ENCODE measurements around the gene NR1I2. TPM values are rescaled to one million over a fixed set of nuclear protein-coding genes. Genes with fewer than 3 reads are reported as not detected.

The NR1I2 gene
- total RNA-seq, 4 donors from 2014 or later, result 0.39 to 0.87 TPM; not detected in 2

DNA sequence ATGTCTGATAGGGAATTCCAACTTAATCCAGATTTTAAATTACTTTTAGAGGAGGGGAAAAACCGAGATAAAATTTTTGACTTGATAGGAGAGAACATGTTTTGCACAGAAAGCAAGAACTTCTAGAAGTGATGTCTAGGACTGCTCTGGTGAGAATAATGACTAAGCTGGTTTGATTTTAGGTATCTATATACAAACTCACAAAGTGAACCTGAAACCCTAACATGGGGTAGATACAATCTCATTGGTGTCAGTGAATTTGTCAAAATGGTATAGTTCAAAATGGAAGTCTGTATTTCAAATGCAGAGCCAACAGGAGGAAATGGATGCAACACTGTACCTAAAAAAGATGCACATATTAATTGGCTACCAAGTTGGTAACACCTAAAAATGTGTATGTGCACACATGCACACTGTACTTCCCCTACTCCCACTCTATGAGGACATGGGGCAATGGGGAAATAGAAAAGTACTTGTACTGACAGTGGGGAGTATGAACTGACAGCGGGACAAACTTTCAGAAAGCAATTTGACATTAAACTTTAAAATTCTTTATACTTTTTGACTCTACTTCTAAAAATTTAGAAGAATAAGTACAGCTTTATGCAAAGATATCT is 53.0 kb downstream of the NR1I2 start:
- Histone ChIP-seq H3K4me3 (no peak overlapping the region), H3K27ac (no peak overlapping the region), H3K27me3 (no peaks in the 10 kb centered on the region), H3K36me3 (peaks cover 0 to 11% (median 0%) of the 10 kb centered on the region in 3 donors), H3K9me3 (no peaks in the 10 kb centered on the region), H3K4me1 (no peaks in the 10 kb centered on the region)
- no peak for DNase-seq (ENCODE audit: low spot score in 2 of 2)
- WGBS, 2 donors, result 90 to 94% methylated on average over 2 of the region's 2 CpGs
- TF ChIP-seq, protein P1, sequence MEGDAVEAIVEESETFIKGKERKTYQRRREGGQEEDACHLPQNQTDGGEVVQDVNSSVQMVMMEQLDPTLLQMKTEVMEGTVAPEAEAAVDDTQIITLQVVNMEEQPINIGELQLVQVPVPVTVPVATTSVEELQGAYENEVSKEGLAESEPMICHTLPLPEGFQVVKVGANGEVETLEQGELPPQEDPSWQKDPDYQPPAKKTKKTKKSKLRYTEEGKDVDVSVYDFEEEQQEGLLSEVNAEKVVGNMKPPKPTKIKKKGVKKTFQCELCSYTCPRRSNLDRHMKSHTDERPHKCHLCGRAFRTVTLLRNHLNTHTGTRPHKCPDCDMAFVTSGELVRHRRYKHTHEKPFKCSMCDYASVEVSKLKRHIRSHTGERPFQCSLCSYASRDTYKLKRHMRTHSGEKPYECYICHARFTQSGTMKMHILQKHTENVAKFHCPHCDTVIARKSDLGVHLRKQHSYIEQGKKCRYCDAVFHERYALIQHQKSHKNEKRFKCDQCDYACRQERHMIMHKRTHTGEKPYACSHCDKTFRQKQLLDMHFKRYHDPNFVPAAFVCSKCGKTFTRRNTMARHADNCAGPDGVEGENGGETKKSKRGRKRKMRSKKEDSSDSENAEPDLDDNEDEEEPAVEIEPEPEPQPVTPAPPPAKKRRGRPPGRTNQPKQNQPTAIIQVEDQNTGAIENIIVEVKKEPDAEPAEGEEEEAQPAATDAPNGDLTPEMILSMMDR (IDR thresholded peaks at IDR 0.05), result no peak
- TF ChIP-seq EP300 (IDR thresholded peaks at IDR 0.05) (no peak), POLR2A (IDR thresholded peaks at IDR 0.05) (no peak)

DNA sequence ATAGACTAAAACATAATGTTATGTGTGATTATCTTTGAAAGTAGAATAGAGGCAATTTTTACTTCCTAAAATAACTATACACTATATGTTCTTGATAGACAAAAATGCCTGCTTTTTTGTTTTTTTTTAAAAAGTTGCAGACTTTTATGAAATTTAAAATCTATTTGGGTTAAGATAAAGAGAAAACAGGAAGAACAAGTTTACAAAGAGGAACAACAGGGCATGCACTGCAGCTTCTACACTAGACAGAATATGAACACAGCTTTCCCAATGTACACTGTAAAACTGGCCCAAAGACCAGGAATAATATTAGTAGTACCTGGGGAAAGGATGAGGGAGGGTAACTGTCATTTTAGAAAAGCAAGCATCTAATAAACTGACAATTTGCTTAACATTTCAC is 53.7 kb downstream of the NR1I2 start:
- H3K4me1 ChIP-seq, result no peaks in the 10 kb centered on the region
- H3K4me3 ChIP-seq, result no peak overlapping the region
- TF ChIP-seq POLR2A (IDR thresholded peaks at IDR 0.05), result no peak
- TF ChIP-seq, protein P1 (IDR thresholded peaks at IDR 0.05), result no peak
- no peak for TF ChIP-seq EP300 (IDR thresholded peaks at IDR 0.05)
- H3K27me3 ChIP-seq, result no peaks in the 10 kb centered on the region
- H3K9me3 ChIP-seq, result no peaks in the 10 kb centered on the region
- H3K36me3 ChIP-seq, result peaks cover 0 to 17% (median 0%) of the 10 kb centered on the region in 3 donors
- no peak overlapping the region for H3K27ac ChIP-seq
- no peak for DNase-seq (ENCODE audit: low spot score in 2 of 2)

DNA sequence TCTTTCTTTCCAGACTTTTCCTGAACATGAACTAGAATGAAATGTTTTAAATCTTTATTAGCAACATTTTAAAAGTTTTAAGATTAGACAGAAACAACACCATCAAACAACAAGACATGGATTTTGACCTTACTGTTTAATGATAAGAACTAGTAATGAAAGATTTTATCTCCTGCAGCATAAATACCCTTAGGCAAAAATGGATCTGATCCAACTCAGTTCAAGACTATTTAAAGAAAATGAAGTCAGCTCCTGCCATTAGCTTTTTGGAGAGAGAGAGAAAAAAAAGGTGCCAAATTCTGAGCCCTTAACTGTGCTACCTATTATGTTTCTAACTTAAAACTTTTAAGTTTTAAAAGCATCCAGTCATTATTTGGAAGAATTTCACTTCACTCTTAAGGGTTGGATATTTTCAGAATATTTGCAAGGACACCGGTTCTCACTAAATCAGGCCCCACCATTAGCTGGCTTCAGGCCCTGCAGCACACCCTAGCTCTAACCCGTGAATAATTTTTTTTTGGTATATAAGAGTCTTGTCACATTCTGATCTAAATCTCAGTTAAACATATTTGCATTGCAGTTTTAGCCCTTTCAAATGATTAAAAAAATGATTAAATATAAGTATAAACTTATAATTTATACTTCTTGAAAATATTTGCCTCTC is 60.0 kb downstream of the NR1I2 start:
- no peak for DNase-seq (ENCODE audit: low spot score in 2 of 2)
- WGBS, 2 donors, result 54 to 59% methylated on average over 2 of the region's 2 CpGs
- H3K27ac ChIP-seq, result no peak overlapping the region

DNA sequence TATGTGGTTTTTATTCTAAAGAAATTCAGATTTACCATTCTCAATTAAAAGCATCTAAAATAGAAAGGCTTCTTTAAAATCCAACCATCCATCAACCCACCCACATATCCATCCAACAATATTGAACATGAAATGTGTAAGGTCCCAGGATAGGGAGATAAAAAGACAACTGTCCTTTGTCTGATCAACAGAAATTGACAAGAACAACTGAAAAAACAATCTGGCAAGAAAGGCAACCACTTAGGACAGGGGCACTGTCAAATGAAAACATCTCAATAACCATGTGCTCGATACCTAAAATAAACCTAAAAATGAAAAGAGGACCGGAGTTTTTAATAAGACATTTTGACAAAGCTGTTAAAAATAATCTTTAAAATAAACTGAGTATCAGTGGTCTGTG is 67.2 kb downstream of the NR1I2 start:
- no peaks in the 10 kb centered on the region for H3K4me1 ChIP-seq
- H3K9me3 ChIP-seq, result peaks cover 0 to 7% (median under 1%) of the 10 kb centered on the region in 4 donors
- WGBS, 2 donors, result 68 to 71% methylated on average over 2 of the region's 2 CpGs

More for the DNA sequence above, 60.0 kb downstream of the NR1I2 start:
- no peak for TF ChIP-seq EP300 (IDR thresholded peaks at IDR 0.05)
- TF ChIP-seq, protein P1 (IDR thresholded peaks at IDR 0.05), result no peak
- no peak for TF ChIP-seq POLR2A (IDR thresholded peaks at IDR 0.05)
- peaks cover 0 to 50% (median 0%) of the 10 kb centered on the region in 3 donors for H3K36me3 ChIP-seq
- no peaks in the 10 kb centered on the region for H3K27me3 ChIP-seq
- H3K4me1 ChIP-seq, result no peaks in the 10 kb centered on the region
- H3K9me3 ChIP-seq, result peaks cover 0 to 7% (median 1%) of the 10 kb centered on the region in 4 donors
- no peak overlapping the region for H3K4me3 ChIP-seq

DNA sequence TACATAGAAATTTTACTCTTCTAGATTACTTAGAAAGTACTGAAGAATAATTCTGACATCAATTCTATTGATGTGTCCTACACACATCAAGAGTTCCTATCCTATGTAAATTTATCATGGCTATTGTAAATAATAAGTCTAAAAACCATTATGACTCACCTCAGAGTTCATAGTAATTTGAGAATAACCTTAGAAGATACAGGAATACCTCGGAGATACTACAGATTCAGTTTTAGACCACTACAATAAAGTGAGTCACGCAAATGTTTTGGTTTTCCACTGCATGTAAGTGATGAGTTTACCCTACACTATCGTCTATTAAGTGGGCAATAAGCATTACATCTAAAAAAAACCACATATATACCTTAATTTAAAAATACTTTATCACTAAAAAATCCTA is 74.8 kb downstream of the NR1I2 start:
- DNase-seq (ENCODE audit: low spot score in 2 of 2), result no peak
- no peaks in the 10 kb centered on the region for H3K9me3 ChIP-seq
- H3K4me3 ChIP-seq, result no peak overlapping the region
- peaks cover 0 to 45% (median 7%) of the 10 kb centered on the region in 3 donors for H3K36me3 ChIP-seq
- 96 to 99% methylated on average over 3 of the region's 3 CpGs for WGBS, 2 donors
- TF ChIP-seq EP300 (IDR thresholded peaks at IDR 0.05) (no peak), POLR2A (IDR thresholded peaks at IDR 0.05) (no peak)
- TF ChIP-seq, protein P1 (IDR thresholded peaks at IDR 0.05), result no peak
- H3K4me1 ChIP-seq, result no peaks in the 10 kb centered on the region
- no peak overlapping the region for H3K27ac ChIP-seq
- no peaks in the 10 kb centered on the region for H3K27me3 ChIP-seq

More for the DNA sequence above, 67.2 kb downstream of the NR1I2 start:
- no peaks in the 10 kb centered on the region for H3K27me3 ChIP-seq
- TF ChIP-seq, protein P1 (IDR thresholded peaks at IDR 0.05), result no peak
- no peak overlapping the region for H3K27ac ChIP-seq
- H3K36me3 ChIP-seq, result peaks cover 0 to 14% (median 0%) of the 10 kb centered on the region in 3 donors
- no peak overlapping the region for H3K4me3 ChIP-seq
- DNase-seq (ENCODE audit: low spot score in 2 of 2), result no peak

Measured in tibial nerve (tissue), 4 donors.